Nephron progenitor cell (in vitro differentiated cells): Measurements from ENCODE around the gene KPNA6.
"Not testable (repeated sequence)": the region's sequence is repeated elsewhere in the genome, so short reads cannot be mapped to it uniquely, and the experiment has no call there.

Experiments
- DNase-seq: peaks from one replicate; pipeline ENCODE4 v3.0.0; 2021
- H3K27ac Mint-ChIP-seq: 2 replicates; pipeline ENCODE4 v1.8.0; 2021; ENCODE audit warnings: mild to moderate bottlenecking, moderate library complexity, mixed read lengths
- H3K27me3 Mint-ChIP-seq: 2 replicates; pipeline ENCODE4 v1.8.0; 2021; ENCODE audit warnings: mild to moderate bottlenecking, low read depth, mixed read lengths; ENCODE audit not compliant: poor library complexity
- H3K36me3 Mint-ChIP-seq: 2 replicates; pipeline ENCODE4 v1.8.0; 2021; ENCODE audit warnings: low read depth, mixed read lengths
- H3K4me1 Mint-ChIP-seq: 2 replicates; pipeline ENCODE4 v1.8.0; 2021; ENCODE audit warnings: mixed read lengths
- H3K4me3 Mint-ChIP-seq: 2 replicates; pipeline ENCODE4 v1.8.0; 2021; ENCODE audit warnings: mild to moderate bottlenecking, moderate library complexity, mixed read lengths
- H3K9me3 Mint-ChIP-seq: 2 replicates; pipeline ENCODE4 v1.8.0; 2021; ENCODE audit warnings: mild to moderate bottlenecking, moderate library complexity, mixed read lengths
- CTCF ChIP-seq: fragments of 200-600 bp; sonication (generic); IDR thresholded peaks from 2 replicates; pipeline ENCODE4 v1.5.0; 2021; ENCODE audit warnings: antibody characterized with exemption

Gene KPNA6

GRCh38 chr1:32163405-32163804 is 55.5 kb downstream of the KPNA6 start:
- no peaks in the 10 kb centered on the region for H3K9me3 Mint-ChIP-seq
- H3K27me3 Mint-ChIP-seq = peaks cover 2% of the 10 kb centered on the region
- no peak for DNase-seq
- no peaks in the 10 kb centered on the region for H3K4me1 Mint-ChIP-seq
- no peak overlapping the region for H3K4me3 Mint-ChIP-seq
- H3K36me3 Mint-ChIP-seq = peaks cover 70% of the 10 kb centered on the region
- no peak for TF ChIP-seq CTCF
- no peak overlapping the region for H3K27ac Mint-ChIP-seq

GRCh38 chr1:32165633-32166032 is 57.8 kb downstream of the KPNA6 start:
- DNase-seq, H3K4me1 Mint-ChIP-seq, H3K4me3 Mint-ChIP-seq, H3K27ac Mint-ChIP-seq, H3K9me3 Mint-ChIP-seq, H3K27me3 Mint-ChIP-seq: not testable (repeated sequence)
- H3K36me3 Mint-ChIP-seq = peaks cover 72% of the 10 kb centered on the region

GRCh38 chr1:32170991-32171390 is 63.1 kb downstream of the KPNA6 start:
- no peak overlapping the region for H3K4me3 Mint-ChIP-seq
- H3K36me3 Mint-ChIP-seq = peaks cover 76% of the 10 kb centered on the region
- peak overlapping the region; percentile 39 for H3K27ac Mint-ChIP-seq
- DNase-seq = no peak
- no peak for TF ChIP-seq CTCF
- no peaks in the 10 kb centered on the region for H3K9me3 Mint-ChIP-seq
- no peaks in the 10 kb centered on the region for H3K27me3 Mint-ChIP-seq
- no peaks in the 10 kb centered on the region for H3K4me1 Mint-ChIP-seq

- H3K4me3 Mint-ChIP-seq = no peak overlapping the region
- DNase-seq = no peak
- no peaks in the 10 kb centered on the region for H3K27me3 Mint-ChIP-seq
- H3K4me1 Mint-ChIP-seq = no peaks in the 10 kb centered on the region
- H3K9me3 Mint-ChIP-seq = no peaks in the 10 kb centered on the region
- peak overlapping the region; percentile 19 for H3K27ac Mint-ChIP-seq
- H3K36me3 Mint-ChIP-seq = peaks cover 75% of the 10 kb centered on the region
- TF ChIP-seq CTCF = no peak
Observed at GRCh38 chr1:32172621-32173245, 64.9 kb downstream of the KPNA6 start.

GRCh38 chr1:32178380-32179192 is 70.7 kb downstream of the KPNA6 start:
- Mint-ChIP-seq H3K36me3 (peaks cover 50% of the 10 kb centered on the region), H3K4me1 (peaks cover 26% of the 10 kb centered on the region), H3K27me3 (no peaks in the 10 kb centered on the region), H3K27ac (peak overlapping the region; percentile 38), H3K9me3 (no peaks in the 10 kb centered on the region), H3K4me3 (peak overlapping the region; percentile 94)
- DNase-seq = no peak
- no peak for TF ChIP-seq CTCF

GRCh38 chr1:32179193-32179442 is 71.3 kb downstream of the KPNA6 start:
- no peaks in the 10 kb centered on the region for H3K9me3 Mint-ChIP-seq
- H3K27ac Mint-ChIP-seq = peak overlapping the region; percentile 38
- DNase-seq = no peak
- no peak for TF ChIP-seq CTCF
- peaks cover 30% of the 10 kb centered on the region for H3K4me1 Mint-ChIP-seq
- no peaks in the 10 kb centered on the region for H3K27me3 Mint-ChIP-seq
- H3K36me3 Mint-ChIP-seq = peaks cover 53% of the 10 kb centered on the region
- peak overlapping the region; percentile 94 for H3K4me3 Mint-ChIP-seq
